NT2/D1 (cell line): ENCODE data around the gene TPPP3.

Source experiments
- DNase-seq: peaks from one replicate; pipeline ENCODE4 v3.0.0-alpha.2; 2011; ENCODE audit warnings: low read depth, low spot score
- H3K27me3 ChIP-seq: 2 replicates; pipeline ENCODE4 v1.6.0; 2011; ENCODE audit warnings: mild to moderate bottlenecking; ENCODE audit not compliant: insufficient read length, insufficient read depth
- H3K36me3 ChIP-seq: 2 replicates; pipeline ENCODE4 v1.6.1; 2011; ENCODE audit warnings: mild to moderate bottlenecking, low read length, mixed read lengths; ENCODE audit not compliant: insufficient read depth, insufficient read length
- H3K4me1 ChIP-seq: 2 replicates; pipeline ENCODE4 v1.5.1; 2011; ENCODE audit not compliant: insufficient read depth, insufficient read length
- H3K4me3 ChIP-seq: 2 replicates; pipeline ENCODE4 v1.5.1; 2011; ENCODE audit warnings: low read depth; ENCODE audit not compliant: insufficient read length
- H3K9ac ChIP-seq: 2 replicates; pipeline ENCODE4 v1.6.0; 2011; ENCODE audit warnings: low read depth; ENCODE audit not compliant: insufficient read length
- H3K9me3 ChIP-seq: 2 replicates; pipeline ENCODE4 v1.5.1; 2011; ENCODE audit warnings: mild to moderate bottlenecking, low read length; ENCODE audit not compliant: insufficient read depth
- SUZ12 ChIP-seq: IDR thresholded peaks from 2 replicates; pipeline ENCODE4 v1.6.1; 2011; ENCODE audit not compliant: insufficient read length, insufficient read depth; ENCODE audit errors: extremely low read depth
- YY1 ChIP-seq: IDR thresholded peaks from 2 replicates; pipeline ENCODE4 v1.6.1; 2011; ENCODE audit not compliant: insufficient read length, insufficient read depth
- ZNF274 ChIP-seq: IDR thresholded peaks from 2 replicates; pipeline ENCODE4 v1.6.1; 2011; ENCODE audit warnings: mild to moderate bottlenecking, low read depth, low read length

The TPPP3 gene

GRCh38 chr16:67430504-67430976 lies 37.2 kb upstream of the TPPP3 start:
- H3K27me3 ChIP-seq, result peaks cover 30% of the 10 kb centered on the region
- peak overlapping the region; percentile 63 for H3K4me3 ChIP-seq
- H3K36me3 ChIP-seq, result peaks cover 2% of the 10 kb centered on the region
- no peak for DNase-seq
- no peaks in the 10 kb centered on the region for H3K9me3 ChIP-seq
- H3K4me1 ChIP-seq, result peaks cover 39% of the 10 kb centered on the region
- TF ChIP-seq YY1 (no peak), SUZ12 (no peak), ZNF274 (no peak)
- H3K9ac ChIP-seq, result peak overlapping the region; percentile 79

- Histone ChIP-seq H3K36me3 (no peaks in the 10 kb centered on the region), H3K4me3 (peak overlapping the region; percentile 63), H3K9ac (peak overlapping the region; percentile 79), H3K27me3 (peaks cover 30% of the 10 kb centered on the region), H3K9me3 (no peaks in the 10 kb centered on the region), H3K4me1 (peaks cover 39% of the 10 kb centered on the region)
- TF ChIP-seq YY1 (no peak), SUZ12 (peak; percentile 38), ZNF274 (no peak)
- no peak for DNase-seq
These were observed 36.7 kb upstream of the TPPP3 start for GRCh38 chr16:67429799-67430503.

- H3K36me3 ChIP-seq, result no peaks in the 10 kb centered on the region
- no peak for DNase-seq
- H3K9ac ChIP-seq, result no peak overlapping the region
- no peak overlapping the region for H3K4me3 ChIP-seq
- TF ChIP-seq SUZ12 (no peak), ZNF274 (no peak), YY1 (no peak)
- H3K9me3 ChIP-seq, result no peaks in the 10 kb centered on the region
- H3K4me1 ChIP-seq, result peaks cover 37% of the 10 kb centered on the region
- peaks cover 30% of the 10 kb centered on the region for H3K27me3 ChIP-seq
These were observed 35.9 kb upstream of the TPPP3 start for GRCh38 chr16:67429053-67429798.

GRCh38 chr16:67428146-67428731 lies 34.9 kb upstream of the TPPP3 start:
- DNase-seq, result peak; percentile 63

GRCh38 chr16:67426950-67427349 lies 33.7 kb upstream of the TPPP3 start:
- Histone ChIP-seq H3K9me3 (no peaks in the 10 kb centered on the region), H3K4me1 (peaks cover 30% of the 10 kb centered on the region)
- TF ChIP-seq YY1 (no peak), ZNF274 (no peak), SUZ12 (no peak)

More at GRCh38 chr16:67428146-67428731, 34.9 kb upstream of the TPPP3 start:
- TF ChIP-seq SUZ12 (no peak), YY1 (no peak), ZNF274 (no peak)
- peak overlapping the region; percentile 32 for H3K9ac ChIP-seq
- H3K9me3 ChIP-seq, result no peaks in the 10 kb centered on the region
- no peaks in the 10 kb centered on the region for H3K36me3 ChIP-seq
- peaks cover 30% of the 10 kb centered on the region for H3K27me3 ChIP-seq
- no peak overlapping the region for H3K4me3 ChIP-seq
- peaks cover 35% of the 10 kb centered on the region for H3K4me1 ChIP-seq

GRCh38 chr16:67426022-67426421 lies 32.7 kb upstream of the TPPP3 start:
- Histone ChIP-seq H3K36me3 (no peaks in the 10 kb centered on the region), H3K9me3 (no peaks in the 10 kb centered on the region), H3K9ac (no peak overlapping the region), H3K4me1 (peaks cover 29% of the 10 kb centered on the region), H3K27me3 (peaks cover 24% of the 10 kb centered on the region), H3K4me3 (no peak overlapping the region)
- no peak for DNase-seq
- TF ChIP-seq YY1 (no peak), SUZ12 (no peak), ZNF274 (no peak)

More at GRCh38 chr16:67426950-67427349, 33.7 kb upstream of the TPPP3 start:
- no peak for DNase-seq
- no peak overlapping the region for H3K4me3 ChIP-seq
- H3K36me3 ChIP-seq, result no peaks in the 10 kb centered on the region
- H3K9ac ChIP-seq, result no peak overlapping the region
- peaks cover 30% of the 10 kb centered on the region for H3K27me3 ChIP-seq

GRCh38 chr16:67425580-67425979 lies 32.3 kb upstream of the TPPP3 start:
- Histone ChIP-seq H3K9me3 (no peaks in the 10 kb centered on the region), H3K36me3 (no peaks in the 10 kb centered on the region), H3K9ac (no peak overlapping the region), H3K4me3 (no peak overlapping the region), H3K27me3 (peaks cover 22% of the 10 kb centered on the region), H3K4me1 (peaks cover 29% of the 10 kb centered on the region)
- TF ChIP-seq SUZ12, result no peak
- no peak for TF ChIP-seq ZNF274
- no peak for TF ChIP-seq YY1
- DNase-seq, result no peak
